A549 treated with dexamethasone at 1 μM for 4 hours (cell line): Measurements from ENCODE around the gene OXLD1. TPM values are rescaled to one million over a fixed set of nuclear protein-coding genes. Genes with fewer than 3 reads are reported as not detected.

Experiments used
- total RNA-seq: library from RNA; stranded (reverse); fragments of 200-300 nt; extraction: Qiagen RNA extraction; gene quantifications from 5 replicates; pipeline ENCODE4 v1.2.3, GENCODE V29; 2022

OXLD1 gene
- total RNA-seq = 31.2 to 55.4 TPM (median 50.7 TPM) in 5 replicates

GRCh38 chr17:81666342-81667191, at the start of gene OXLD1, which contains the start of gene CCDC137:
OXLD1 (minus strand) TSS chr17:81666605; CDS start chr17:81666577, 28 bp downstream.
CCDC137 (plus strand) TSS chr17:81666737; CDS start chr17:81666767, 30 bp downstream.

GRCh38 chr17:81711814-81712467, 45.5 kb upstream of the OXLD1 start, which contains the start of gene SLC25A10:
SLC25A10 (plus strand) TSS chr17:81712284; CDS start chr17:81712427, 143 bp downstream.

GRCh38 chr17:81702934-81703746, 36.7 kb upstream of the OXLD1 start, which contains the start of gene MRPL12:
MRPL12 (plus strand) TSS chr17:81703367; CDS start chr17:81703502, 135 bp downstream.

DNA sequence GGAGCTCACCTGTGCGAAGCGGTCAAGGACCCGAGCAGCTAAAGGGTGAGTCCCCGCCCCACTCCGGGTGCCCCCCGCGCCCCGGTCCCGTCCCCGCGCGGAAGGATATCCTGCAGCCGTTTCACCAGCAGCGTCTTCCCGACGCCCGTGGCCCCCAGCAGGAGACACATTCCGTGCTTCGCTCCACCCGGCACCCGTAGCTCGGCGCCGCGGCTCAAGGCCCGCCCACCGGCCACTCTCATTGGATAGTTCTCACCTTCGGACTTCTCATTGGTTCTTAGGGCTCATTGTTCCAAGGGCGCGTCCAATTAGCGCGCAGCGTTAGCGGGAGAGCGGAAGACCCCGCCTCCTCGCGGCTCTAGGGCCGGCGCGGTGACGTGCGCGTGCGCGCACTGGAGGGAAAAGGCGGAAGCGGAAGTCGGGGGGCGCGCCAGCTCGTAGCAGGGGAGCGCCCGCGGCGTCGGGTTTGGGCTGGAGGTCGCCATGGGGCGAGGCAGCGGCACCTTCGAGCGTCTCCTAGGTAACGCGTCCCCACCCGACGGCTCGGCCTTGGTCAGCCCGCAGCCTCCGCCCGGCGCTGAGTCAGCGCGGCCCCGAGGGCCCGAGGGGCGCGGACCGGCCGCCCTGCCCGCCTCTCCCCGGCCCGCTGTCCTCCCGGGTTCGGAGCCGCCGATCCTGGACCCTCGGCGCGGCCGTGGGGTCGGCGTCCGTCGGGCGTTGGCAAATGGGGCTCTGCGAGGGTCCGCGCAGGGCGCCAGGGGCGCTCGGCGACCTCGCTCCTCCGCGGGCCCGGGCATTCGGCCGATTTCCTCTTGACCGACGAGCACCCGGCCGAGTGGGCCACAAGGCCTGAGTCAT, 17.4 kb upstream of the OXLD1 start, which contains the start of the genes ARL16 and HGS:
Gene ARL16, minus strand, starts transcription at position 214 of the 858 bp plus-strand sequence. Its CDS starts 44 bp downstream, at position 170.
Gene HGS, plus strand, starts transcription at position 428 of the 858 bp plus-strand sequence. Its CDS starts 56 bp downstream, at position 484.

DNA sequence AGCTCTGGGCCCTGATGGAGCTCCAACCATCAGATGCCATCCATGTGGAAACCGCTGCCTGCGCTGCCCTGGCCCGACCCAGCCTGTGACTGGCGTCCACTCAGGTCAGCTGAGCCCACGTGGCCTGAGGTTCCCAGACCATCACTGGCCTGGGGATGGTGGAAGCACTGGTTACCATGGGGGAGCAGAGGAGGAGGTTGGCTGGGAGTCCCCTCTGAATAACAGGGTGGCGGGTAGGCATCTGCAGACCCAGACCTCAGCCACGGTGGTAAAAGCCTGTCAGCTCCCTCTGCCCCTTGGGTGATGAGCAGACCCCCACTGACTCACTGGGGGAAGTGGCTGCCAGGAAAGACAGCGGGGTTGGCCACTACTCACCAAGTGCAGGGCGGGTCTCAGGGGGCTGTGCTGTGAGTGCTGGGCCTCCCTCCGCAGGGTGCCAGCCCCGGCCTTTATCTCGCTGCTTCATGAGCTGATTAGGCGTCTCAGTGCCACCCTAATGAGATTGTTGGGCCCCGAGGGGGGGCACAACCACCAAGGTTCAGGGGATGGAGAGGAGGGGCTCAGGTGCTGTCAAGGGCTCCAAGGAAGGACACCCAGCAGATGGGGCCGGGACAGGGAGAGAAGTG, 10.2 kb downstream of the OXLD1 start, which contains the start of gene PDE6G:
Gene PDE6G, minus strand, starts transcription at position 425 of the 626 bp plus-strand sequence. CDS start 3,237 bp downstream, outside the sequence.

DNA sequence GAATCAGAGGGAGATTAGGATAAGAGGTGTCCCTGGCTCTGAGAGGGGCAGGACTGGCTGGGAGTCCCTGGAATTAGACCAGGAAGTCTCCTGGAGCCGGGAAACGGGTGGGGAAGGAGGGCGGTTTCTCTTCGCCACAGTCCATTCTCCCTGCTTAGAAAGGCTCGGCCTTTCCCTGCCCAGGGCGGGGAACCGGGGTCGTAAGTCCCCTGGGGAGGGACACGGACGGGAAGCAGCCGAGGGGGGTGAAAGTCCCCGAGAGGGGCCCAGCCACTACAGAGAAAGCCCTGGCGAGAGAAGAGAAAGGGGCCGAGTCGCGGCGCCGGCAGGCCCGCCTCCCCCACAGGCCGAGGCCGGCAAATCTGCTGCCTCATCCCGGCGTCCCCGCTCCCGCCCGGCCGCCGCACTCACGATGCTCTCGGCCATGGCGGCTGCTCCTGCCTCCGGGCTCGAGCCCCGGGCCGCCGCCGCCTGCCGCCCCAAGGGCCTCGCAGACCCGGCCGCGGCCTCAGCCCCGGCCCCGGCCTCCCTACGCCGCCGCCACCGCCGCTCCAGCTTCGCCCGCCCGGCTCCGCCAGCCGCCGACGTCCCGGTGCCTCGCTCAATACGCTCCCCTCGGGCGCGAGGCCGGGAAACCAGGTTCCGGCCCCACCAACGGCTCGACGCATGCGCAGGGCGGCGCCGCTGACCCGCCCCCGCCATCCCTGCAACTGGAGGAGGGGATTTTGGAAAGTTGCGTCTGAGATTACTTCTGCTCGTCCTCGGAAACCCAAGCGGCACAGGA, 29.7 kb downstream of the OXLD1 start, which contains the start of the genes NPLOC4 and TSPAN10:
Gene NPLOC4, minus strand, starts transcription at position 608 of the 784 bp plus-strand sequence. Its CDS starts 182 bp downstream, at position 426.
Gene TSPAN10, plus strand, starts transcription at position 692 of the 784 bp plus-strand sequence. CDS start 5,217 bp downstream, outside the sequence.

Other genes starting within 250 kb of the OXLD1 start
- 5,378 to 6,768 TPM (median 6,369 TPM) in 5 replicates for gene ACTG1, start 153.8 kb downstream of the OXLD1 start, total RNA-seq
- gene FSCN2, start 138.2 kb downstream of the OXLD1 start, total RNA-seq = 0.77 to 1.7 TPM (median 1.1 TPM) in 5 replicates
- 16.1 to 26.3 TPM (median 21.7 TPM) in 5 replicates for gene FAAP100, start 114.3 kb downstream of the OXLD1 start, total RNA-seq
- gene NPLOC4, start 29.5 kb downstream of the OXLD1 start, total RNA-seq = 78.4 to 102 TPM (median 96.0 TPM) in 5 replicates
- 4.0 to 5.5 TPM (median 4.3 TPM) in 5 replicates for gene TSPAN10, start 29.4 kb downstream of the OXLD1 start, total RNA-seq
- 1.5 to 3.6 TPM (median 2.2 TPM) in 5 replicates for gene PDE6G, start 10.1 kb downstream of the OXLD1 start, total RNA-seq
- 56.0 to 72.5 TPM (median 62.3 TPM) in 5 replicates for gene CCDC137, start 132 bp upstream of the OXLD1 start, total RNA-seq
- 40.2 to 45.0 TPM (median 42.3 TPM) in 5 replicates for gene ARL16, start 17.2 kb upstream of the OXLD1 start, total RNA-seq
- 136 to 196 TPM (median 182 TPM) in 5 replicates for gene HGS, start 17.4 kb upstream of the OXLD1 start, total RNA-seq
- gene MRPL12, start 36.8 kb upstream of the OXLD1 start, total RNA-seq = 203 to 295 TPM (median 273 TPM) in 5 replicates
- gene SLC25A10, start 45.7 kb upstream of the OXLD1 start, total RNA-seq = 25.4 to 45.1 TPM (median 41.3 TPM) in 5 replicates
- gene GCGR, start 137.5 kb upstream of the OXLD1 start, total RNA-seq = 0.08 to 0.56 TPM (median 0.33 TPM) in 5 replicates
- 81.7 to 100 TPM (median 89.2 TPM) in 5 replicates for gene MCRIP1, start 166.7 kb upstream of the OXLD1 start, total RNA-seq
- 0.19 to 0.42 TPM (median 0.27 TPM) in 5 replicates for gene PPP1R27, start 168.4 kb upstream of the OXLD1 start, total RNA-seq
- 735 to 768 TPM (median 746 TPM) in 5 replicates for gene P4HB, start 193.9 kb upstream of the OXLD1 start, total RNA-seq
- gene ARHGDIA, start 204.7 kb upstream of the OXLD1 start, total RNA-seq = 587 to 631 TPM (median 602 TPM) in 5 replicates
- gene ALYREF, start 225.0 kb upstream of the OXLD1 start, total RNA-seq = 182 to 229 TPM (median 212 TPM) in 5 replicates
- gene ANAPC11, start 225.1 kb upstream of the OXLD1 start, total RNA-seq = 198 to 216 TPM (median 207 TPM) in 5 replicates
- gene NPB, start 235.6 kb upstream of the OXLD1 start, total RNA-seq = 0.34 to 0.63 TPM (median 0.62 TPM) in 5 replicates
- gene PCYT2, start 244.8 kb upstream of the OXLD1 start, total RNA-seq = 13.7 to 17.4 TPM (median 16.1 TPM) in 5 replicates